HG03135 (cell line): ENCODE measurements around the gene SLC5A1.

Experiments
- ATAC-seq: cut with Tn5 transposase; IDR thresholded peaks from one replicate; pipeline ENCODE4 v1.9.1; 2021; ENCODE audit warnings: mild to moderate bottlenecking, moderate library complexity; ENCODE audit not compliant: unreplicated experiment

The SLC5A1 gene

DNA sequence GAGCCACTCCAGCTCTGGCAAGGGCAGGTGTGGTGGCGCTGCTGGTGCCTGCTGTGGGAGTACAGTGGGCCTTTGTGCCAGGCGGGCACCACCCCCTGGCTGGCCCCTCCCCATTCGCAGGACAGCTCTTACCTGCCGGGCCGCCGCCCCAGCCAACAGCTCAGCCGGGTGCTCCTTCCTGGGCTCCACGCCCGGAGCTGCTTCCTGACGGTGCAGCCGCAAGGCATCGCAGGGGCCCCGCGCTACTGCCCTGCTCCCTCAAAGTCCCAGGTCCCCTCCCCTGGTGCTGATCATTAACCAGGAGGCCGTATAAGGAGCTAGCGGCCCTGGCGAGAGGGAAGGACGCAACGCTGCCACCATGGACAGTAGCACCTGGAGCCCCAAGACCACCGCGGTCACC is at the start of gene SLC5A1:
SLC5A1 (plus strand) TSS at position 338 of the 400 bp plus-strand sequence; CDS start at position 359, 21 bp downstream.
- no peak for ATAC-seq

DNA sequence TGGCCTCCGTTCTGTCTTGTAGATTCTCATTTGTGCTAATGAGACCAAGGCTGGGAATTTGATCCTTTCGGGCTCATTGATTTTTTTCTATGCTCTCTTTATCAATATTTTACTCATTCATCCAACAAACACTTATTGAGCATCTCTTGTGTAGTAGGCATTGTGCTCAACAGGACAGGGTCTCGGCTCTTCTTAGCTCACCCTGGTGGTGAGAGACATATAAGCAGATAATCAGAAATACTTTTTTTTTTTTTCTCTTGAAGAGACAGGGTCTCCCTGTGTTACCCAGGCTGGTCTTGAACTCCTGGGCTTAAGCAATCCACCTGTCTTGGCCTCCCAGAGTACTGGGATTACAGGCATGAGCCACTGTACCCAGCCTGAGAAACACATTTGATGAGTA is 48.0 kb upstream of the SLC5A1 start:
- ATAC-seq = no peak

DNA sequence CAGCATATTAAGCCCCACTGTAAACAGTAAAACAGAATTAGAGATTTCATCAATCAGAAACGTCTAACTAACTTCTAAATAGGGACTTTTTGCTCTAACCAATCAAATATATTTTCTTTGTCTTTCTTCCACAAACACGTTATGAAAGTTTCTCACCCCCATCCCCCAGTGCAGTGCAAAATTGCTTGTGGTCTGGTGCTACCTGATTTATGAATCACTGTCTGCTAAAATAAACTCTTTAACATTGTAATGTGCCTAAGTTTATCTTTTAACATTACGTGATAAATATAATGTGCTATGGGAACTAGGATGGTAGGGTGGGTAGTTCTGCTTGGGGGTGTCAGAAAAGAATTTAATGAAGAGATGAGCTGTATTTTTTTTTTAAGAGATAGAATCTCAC is 47.3 kb upstream of the SLC5A1 start:
- ATAC-seq = no peak

DNA sequence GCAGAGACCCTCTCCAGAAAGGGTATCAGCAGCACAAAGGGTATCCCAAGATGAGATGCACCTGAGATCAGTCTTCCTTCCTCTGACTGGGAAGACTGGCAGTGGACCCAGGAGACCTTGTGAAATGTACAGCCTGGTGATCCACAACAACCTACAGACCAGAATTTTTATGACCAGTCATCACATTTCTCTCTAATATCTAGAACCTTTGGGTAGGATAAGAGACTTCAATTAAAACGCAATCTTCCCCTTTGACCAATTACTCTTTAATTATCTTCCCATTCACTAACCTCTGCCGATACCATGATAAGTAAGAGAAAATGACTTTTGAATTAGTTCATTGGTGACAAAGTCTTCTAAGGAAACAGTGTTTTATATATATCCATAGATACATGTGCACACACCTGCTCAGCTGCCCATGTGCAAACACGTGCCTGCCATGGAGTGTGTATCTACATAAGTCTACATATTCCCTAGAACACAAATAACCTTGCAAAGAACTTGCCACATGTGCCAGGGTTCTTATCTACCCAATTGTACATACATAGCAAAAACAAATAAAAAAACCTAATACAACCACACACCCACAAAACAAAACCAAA is 44.2 kb upstream of the SLC5A1 start:
- ATAC-seq = no peak

DNA sequence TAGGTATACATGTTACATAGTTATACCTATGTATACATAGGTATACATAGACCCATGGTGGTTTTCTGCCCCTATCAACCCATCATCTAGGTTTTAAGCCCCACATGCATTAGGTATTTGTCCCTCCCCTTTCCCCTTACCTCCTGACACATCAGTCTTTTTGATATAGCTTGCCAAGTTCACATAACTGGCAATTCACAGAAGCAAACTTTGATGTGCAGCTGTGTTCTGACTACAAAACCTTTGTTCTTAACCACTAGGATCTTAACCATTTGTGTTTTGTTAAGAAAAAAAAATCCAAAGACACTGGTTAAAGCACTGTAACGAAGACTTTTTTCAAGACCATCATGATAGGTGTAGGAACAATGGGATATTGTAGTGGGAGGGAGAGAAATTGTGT is 42.9 kb upstream of the SLC5A1 start:
- ATAC-seq = no peak

DNA sequence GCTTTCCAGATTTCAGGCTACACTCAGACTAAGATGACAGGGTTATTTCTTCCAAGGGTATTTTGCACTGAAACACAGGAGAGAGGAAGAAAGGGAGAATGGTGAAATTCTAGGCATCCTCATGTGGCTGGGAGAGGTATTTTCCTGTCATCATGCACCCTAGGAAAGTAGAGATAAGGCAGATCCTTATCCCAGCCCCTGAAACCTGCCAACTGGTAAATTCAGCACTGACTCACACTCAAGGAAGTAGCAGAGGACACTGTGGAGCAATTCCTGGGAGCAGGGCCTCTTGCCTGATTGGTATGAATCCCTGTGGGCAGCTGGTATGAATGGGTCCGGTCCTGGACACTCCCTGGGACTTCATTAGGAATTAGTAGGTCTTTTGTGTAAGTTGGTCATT is 37.6 kb upstream of the SLC5A1 start:
- no peak for ATAC-seq

DNA sequence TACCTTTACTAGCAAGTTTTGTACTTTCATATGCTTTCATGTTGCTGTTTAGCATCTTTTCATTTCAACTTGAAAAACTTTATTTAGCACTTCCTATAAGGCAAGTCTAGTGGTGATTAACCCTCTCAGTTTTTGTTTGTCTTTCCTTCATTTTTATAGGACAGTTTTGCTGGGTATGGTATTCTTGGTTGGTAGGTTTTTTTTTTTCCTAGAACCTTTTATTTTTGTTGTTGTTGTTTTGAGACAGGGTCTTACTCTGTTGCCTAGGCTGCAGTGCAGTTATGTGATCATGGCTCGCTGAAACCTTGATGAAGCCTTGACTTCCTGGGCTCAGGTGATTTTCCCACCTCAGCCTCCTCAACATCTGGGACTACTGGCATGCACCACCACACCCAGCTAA is 29.9 kb upstream of the SLC5A1 start:
- ATAC-seq = no peak

DNA sequence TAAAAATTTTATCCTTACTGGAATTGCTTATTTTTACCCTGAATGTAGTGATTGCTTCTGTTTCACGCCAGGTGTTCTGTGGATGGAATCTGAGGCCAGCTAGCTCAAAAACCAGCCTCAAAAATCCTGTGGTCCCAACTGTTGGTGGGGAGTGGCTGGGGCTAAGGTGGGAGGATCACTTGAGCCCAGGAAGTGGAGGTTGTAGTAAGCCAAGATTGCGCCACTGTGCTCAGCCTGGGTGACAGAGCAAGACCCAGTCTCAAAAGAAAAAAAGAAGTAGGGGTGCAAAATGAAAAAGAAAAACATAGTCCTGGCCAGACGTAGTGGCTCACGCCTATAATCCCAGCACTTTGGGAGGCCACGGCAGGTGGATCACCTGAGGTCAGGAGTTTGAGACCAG is 27.0 kb upstream of the SLC5A1 start:
- ATAC-seq = no peak

DNA sequence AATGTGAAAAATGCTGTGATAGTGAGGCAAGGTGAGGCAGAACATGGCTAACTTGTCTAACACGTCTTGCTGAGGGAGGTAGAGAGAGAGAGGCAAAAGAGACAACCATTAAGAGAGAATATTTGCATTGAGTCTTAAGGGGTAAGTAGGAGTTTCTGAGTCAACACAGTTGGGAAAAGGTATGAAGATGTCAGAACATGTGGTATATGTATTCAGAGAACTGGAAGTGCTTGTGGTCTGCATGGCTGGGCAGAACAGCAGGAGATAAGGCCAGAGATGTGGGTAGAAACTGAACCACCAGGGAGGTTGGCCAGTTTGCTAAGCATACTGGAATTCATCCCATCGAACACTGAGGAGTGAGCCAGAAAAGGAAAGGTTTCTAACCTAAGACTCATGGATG is 25.0 kb upstream of the SLC5A1 start:
- no peak for ATAC-seq

DNA sequence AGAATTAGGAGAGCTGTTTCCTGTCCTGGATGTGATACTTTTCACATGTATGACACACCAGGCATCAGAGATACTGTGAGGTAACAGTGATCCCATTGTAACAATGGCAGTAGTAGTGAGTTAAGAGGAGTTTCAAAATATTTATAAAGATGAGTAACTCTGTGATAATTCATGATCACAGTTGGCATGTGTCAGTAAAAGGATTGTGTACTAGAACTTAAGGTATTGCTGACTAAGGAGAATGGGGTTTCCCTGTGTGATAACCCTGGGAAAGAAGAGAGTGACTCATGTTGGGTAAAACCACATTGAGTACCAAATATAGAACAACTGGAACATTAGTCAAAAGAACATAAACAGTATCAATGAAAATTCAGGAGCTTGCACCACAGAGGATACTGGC is 22.9 kb upstream of the SLC5A1 start:
- ATAC-seq = no peak

DNA sequence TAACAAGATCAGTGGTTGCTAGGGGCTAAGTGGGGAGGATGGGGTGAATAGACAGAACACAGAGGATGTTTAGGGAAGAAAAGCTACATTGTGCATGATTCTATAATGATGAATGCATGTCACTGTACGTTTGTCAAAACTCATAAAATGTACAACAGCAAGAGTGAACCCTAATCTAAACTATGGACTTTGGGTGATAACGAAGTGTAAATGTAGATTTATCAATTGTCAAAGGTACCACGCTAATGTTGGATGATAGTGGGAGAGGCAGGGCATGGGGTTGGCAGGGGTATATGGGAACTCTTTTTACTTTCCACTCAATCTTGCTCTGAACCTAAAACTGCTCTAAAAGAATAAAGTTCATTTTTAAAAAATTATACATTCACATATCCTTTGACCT is 21.3 kb upstream of the SLC5A1 start:
- ATAC-seq = no peak

DNA sequence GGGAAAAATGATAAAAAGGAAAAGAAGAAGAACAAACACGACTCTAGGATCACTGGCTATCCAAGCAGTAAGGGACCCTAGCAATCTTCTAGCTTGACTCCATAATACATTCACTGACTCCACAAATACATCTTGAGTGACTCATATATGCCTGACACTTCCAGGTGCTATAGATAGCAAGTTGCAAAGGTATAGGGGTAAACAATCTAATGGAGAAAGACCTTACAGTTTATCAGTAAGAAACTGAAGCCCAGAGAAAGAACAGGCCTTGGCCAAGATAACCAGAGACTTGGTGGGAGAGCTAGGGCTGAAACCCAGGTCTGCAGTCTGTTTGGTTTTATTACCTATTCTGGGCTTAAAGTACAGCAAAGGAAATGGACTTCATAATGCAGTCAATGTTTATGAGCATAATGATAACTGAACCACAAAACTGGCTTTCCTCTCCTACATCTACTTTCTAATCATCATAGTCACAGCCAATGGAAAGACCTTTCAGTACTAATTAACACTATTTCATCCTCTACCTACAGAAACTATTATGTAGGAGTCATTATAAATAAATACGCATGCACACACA is 19.7 kb upstream of the SLC5A1 start:
- ATAC-seq = no peak

DNA sequence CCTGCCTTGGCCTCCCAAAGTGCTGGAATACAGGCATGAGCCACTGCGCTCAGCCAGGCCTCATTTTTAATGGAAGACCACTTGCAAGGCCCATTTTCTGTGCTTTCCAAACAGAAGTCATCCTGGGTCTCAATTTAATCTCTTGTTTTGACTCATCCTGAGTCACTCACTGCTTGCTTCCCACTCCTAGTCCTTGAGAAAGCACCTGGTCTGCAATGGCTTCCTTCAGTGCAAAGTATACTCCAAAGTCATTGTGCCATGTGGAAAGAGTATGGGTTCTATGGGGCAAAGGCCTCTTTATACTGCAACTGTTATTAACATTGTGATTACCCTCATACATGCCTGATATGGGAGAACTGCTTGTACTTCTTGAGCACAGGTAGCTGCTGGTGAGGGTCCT is 18.3 kb upstream of the SLC5A1 start:
- no peak for ATAC-seq

DNA sequence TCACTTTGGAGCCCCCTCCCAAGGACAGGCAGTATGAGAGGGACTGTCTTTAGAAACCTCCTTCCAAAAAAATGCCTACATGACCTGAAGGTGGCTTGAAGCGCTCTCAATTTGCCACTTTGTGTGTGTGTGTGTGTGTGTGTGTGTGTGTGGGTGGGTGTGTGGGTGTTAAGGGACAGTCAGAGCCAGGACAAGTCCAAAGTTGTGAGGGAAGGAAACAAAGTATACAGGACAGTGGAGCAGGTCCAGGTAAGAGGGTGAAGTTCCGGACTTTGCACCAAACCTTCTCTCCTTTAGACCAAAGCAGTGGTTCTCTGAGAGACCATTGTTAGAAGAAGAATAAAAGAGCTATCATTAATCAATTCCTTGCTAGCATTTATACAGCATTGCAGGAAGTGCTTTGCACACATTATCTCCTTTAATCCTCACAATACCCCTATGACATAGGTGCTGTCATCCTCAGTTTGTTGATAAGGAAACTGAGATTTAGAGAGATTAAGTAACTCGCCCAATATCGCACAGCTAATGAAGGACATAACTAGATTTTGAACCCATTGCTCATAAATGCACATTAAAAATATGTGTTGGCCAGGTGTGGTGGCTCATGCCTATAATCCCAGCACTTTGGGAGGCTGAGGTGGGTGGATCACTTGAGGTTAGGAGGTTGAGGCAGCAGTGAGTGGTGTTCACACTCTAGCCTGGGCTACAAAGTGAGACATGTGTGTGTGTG is 12.4 kb upstream of the SLC5A1 start:
- ATAC-seq = no peak

DNA sequence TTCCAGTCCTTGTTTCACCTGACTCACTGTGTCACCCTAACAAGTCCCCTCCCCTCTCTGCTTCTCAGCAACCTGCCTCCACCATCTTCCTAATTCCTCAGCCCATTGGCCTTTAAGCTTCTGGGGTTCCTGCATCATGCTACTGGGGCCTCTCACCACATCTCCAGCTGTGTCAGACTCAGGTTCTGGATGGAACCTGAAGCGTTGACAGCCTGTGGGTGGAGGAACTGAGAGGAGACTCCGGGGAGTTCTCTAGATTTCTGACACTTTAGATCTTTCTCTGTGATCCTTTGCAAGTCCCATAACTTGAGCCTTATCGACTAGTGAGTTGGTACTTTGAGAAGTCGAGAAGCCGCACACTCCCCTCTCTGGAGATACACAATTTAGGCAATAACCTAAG is 11.6 kb upstream of the SLC5A1 start:
- ATAC-seq = no peak

DNA sequence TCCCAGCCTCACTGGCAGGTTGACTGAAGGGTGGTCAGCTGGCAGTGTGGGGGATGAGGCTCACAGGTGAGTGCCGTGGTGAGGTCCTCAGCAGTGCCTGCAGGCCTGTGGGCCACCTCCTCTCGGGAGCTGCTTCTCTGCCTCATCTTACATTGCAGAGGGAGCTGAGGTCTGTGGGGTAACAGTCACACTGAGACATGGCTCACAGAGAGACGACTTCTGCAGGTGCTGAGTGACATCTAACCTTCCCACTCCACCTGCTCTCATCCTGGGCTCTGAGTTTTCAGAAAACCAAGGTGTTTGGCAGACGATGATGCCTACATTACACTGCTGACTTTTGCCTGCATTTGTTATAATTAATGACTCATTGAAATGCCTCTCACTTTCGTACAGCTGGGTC is 8.8 kb upstream of the SLC5A1 start:
- ATAC-seq = no peak

DNA sequence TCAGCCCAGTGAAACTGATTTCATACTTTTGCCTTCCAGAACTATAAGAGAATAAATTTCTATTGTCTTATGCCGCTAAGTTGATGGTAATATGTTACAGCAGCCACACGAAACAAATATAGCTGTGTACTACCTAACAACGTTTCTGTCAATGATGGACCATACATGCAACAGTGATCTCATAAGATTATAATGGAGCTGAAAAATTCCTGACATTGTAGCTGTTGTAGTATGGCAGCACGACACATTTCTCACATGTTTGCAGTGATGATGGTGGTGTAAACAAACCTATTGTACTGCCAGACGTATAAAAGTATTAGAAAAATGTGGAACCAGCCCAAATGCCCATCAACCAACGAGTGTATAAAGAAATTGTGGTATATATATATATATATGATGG is 5.8 kb upstream of the SLC5A1 start:
- ATAC-seq = no peak

DNA sequence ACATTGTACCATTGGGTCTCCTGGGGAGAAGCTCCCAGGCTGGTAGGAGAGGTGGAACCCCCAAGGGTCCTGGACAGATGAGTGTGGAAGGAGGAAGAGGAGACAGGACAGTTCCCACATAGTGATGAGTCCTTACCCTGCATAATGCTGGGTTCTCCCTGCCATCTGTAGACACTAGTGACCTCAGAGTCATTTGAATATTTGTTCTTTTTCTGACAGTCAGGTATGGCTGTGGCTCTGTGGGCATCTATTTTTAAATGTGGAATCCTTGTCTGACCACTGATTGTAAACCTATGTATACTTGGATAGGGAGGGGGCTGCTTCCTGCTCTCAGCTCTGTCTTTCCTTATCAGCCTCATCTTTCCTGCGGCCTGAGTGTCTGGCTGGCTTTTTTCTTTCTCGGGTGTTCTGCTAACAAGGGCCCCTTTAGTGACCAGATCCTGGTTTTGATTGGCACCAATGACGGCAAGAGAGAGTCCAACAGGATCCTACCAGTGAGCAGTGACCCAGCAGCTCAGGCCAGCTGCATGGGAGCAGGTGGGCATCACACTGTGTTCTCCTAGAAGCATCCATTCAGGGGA is 2.6 kb upstream of the SLC5A1 start:
- ATAC-seq = no peak

DNA sequence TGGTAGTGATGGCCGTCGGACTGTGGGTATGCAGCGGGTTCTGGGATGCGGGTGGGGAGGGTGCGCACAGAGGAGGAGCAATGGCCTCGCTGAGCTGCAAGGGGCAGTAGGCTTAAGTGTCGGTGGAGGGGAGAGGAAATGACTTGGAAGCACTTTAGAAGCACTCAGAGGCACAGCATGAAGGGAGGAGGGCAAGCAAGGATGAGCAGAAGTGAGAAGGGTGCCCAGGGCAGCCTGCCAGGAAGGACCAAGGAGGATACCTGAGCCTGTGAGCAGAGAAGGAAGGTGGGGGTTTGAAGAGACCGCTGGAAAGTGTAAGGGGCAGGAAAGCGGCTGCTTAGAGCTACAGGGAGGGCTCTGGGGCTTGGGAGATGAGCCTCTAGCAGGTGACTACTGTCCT is 330 bp downstream of the SLC5A1 start:
- ATAC-seq = no peak

DNA sequence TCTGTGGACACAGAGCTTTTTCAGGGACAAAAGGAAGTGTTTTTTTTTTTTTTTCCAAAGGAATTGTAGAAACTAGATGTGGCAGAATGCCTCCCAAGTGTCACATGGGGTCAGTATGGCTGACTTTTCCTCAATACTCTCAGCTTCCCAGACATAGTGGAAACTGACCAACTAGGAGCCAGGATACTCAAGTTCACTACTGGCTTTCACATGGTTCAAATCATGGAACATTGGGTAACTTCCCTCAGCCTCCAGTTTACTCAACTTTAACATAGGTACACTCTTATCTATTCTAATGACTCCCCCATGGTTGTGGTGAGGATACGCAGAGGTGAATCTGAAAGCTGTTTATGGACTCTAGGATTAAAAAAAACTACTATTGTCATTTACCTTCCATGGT is 1.4 kb downstream of the SLC5A1 start:
- ATAC-seq = no peak

DNA sequence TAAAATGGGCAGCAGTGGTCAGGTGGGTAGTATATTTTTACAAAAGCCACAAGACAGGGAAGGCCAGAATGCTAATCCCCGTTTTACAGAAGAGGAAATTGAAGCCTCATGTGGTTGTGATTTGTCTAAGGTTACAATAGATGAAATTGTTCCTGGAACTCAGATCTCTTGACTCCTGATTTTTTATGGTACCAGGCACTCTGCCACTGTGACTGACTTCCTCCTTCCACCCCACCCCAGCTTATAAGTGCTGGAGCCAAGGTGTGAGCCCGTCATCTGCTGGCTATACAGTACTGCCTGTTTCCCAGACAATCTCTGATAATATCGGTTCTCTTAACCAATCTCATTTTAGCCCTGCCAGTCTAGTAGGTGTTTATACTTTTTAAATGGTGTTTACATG is 1.9 kb downstream of the SLC5A1 start:
- ATAC-seq = no peak

DNA sequence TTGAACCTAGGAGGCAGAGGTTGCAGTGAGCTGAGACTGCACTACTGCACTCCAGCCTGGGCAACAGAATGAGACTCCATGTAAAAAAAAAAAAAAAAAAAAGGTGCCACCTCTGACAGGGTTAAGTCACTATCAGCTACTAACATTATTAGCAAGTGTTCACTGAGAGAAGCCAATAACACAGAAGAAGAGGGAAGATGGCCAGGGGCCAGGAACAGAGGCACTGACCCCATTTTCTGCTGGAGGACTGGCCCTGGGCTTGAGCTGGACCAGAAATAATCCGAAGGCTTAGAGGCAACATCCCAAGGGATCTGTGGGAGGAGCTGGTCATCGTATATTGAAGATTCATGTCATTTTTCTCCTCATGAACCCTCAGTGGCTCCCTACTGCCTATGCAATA is 5.0 kb downstream of the SLC5A1 start:
- ATAC-seq = no peak
